LNCaP clone FGC (cell line): ENCODE measurements around the gene INO80E.

Experiments used
- DNase-seq: peaks from one replicate; pipeline ENCODE4 v3.0.0-alpha.2; 2011; ENCODE audit warnings: low read depth
- H3K4me3 ChIP-seq: 2 replicates; pipeline ENCODE4 v1.5.1; 2011; ENCODE audit warnings: mild to moderate bottlenecking, low read depth, low read length, control low read depth
- CTCF ChIP-seq: IDR thresholded peaks from 2 replicates; pipeline ENCODE4 v1.5.1; 2012; ENCODE audit warnings: mild to moderate bottlenecking; ENCODE audit not compliant: control insufficient read depth, insufficient read depth; ENCODE audit errors: extremely low read depth

Gene INO80E

GRCh38 chr16:29989111-29989858, 6.8 kb upstream of the INO80E start:
- H3K4me3 ChIP-seq, result no peak overlapping the region
- TF ChIP-seq CTCF, result no peak
- no peak for DNase-seq

GRCh38 chr16:29990034-29990433, 6.0 kb upstream of the INO80E start:
- no peak overlapping the region for H3K4me3 ChIP-seq
- no peak for TF ChIP-seq CTCF
- no peak for DNase-seq

- TF ChIP-seq CTCF, result no peak
- no peak for DNase-seq
Measured at GRCh38 chr16:29990883-29991570, 5.0 kb upstream of the INO80E start.

GRCh38 chr16:29991571-29991904, 4.5 kb upstream of the INO80E start:
- no peak for TF ChIP-seq CTCF
- H3K4me3 ChIP-seq, result no peak overlapping the region

More at GRCh38 chr16:29990883-29991570, 5.0 kb upstream of the INO80E start:
- H3K4me3 ChIP-seq, result no peak overlapping the region

GRCh38 chr16:29992344-29992967, 3.6 kb upstream of the INO80E start:
- no peak overlapping the region for H3K4me3 ChIP-seq
- TF ChIP-seq CTCF, result no peak
- peak; percentile 50 for DNase-seq

More at GRCh38 chr16:29991571-29991904, 4.5 kb upstream of the INO80E start:
- no peak for DNase-seq

GRCh38 chr16:29993191-29993902, 2.7 kb upstream of the INO80E start:
- no peak for DNase-seq
- no peak overlapping the region for H3K4me3 ChIP-seq
- TF ChIP-seq CTCF, result no peak
